Testis (tissue), 3 donors: ENCODE results near the gene DDB1. TPM values are rescaled to one million over a fixed set of nuclear protein-coding genes. Genes with fewer than 3 reads are reported as not detected.
A peak's percentile ranks its signal among the peaks of the same experiment; 100 is the strongest.

Experiments
- DNase-seq: peaks from one replicate; pipeline ENCODE4 v3.0.0-alpha.2; 2019
- H3K27ac ChIP-seq, 2 donors: fragments of 200-600 bp; sonication (generic); one replicate each; pipeline ENCODE4 v1.5.1; 2019
- H3K27me3 ChIP-seq: fragments of 200-600 bp; sonication (generic); one replicate; pipeline ENCODE4 v1.5.1; 2019
- H3K36me3 ChIP-seq: fragments of 200-600 bp; sonication (generic); one replicate; pipeline ENCODE4 v1.5.1; 2017; ENCODE audit warnings: low read depth; ENCODE audit errors: missing control alignments
- H3K4me1 ChIP-seq: fragments of 200-600 bp; sonication (generic); one replicate; pipeline ENCODE4 v1.5.1; 2019
- H3K4me3 ChIP-seq, 2 donors: fragments of 200-600 bp; sonication (generic); one replicate each; pipeline ENCODE4 v1.5.1; 2017 to 2019
- H3K9me3 ChIP-seq: fragments of 200-600 bp; sonication (generic); one replicate; pipeline ENCODE4 v1.5.1; 2017
- CTCF ChIP-seq, 3 experiments: fragments of 450-650 bp in 2 of 3; fragments of 200-600 bp in 1 of 3; sonication (generic) in 1 of 3; IDR thresholded peaks; one replicate each; pipeline ENCODE4 v1.5.1; 2016 to 2019; ENCODE audit warnings: antibody characterized with exemption in 3 of 3, mild to moderate bottlenecking in 2 of 3, moderate library complexity in 1 of 3
- POLR2A ChIP-seq: fragments of 450-650 bp; IDR thresholded peaks from one replicate; pipeline ENCODE4 v1.6.1; 2017; ENCODE audit warnings: antibody characterized with exemption, mild to moderate bottlenecking, moderate library complexity
- WGBS, 2 donors: methylation state at CpG; one replicate each; pipeline ENCODE4 v1.1.5; 2018; 5-methylcytosine and 5-hydroxymethylcytosine counted together
- intact Hi-C: fragments of 100-400 bp; cut with DNase I; formaldehyde crosslinking; loops from one replicate; pipeline ENCODE4 v1.15.1; 2023; ENCODE audit warnings: low total_unique reads
- polyA plus RNA-seq: library from polyadenylated mRNA; stranded (reverse); fragments of 350-450 nt; fragmentation: Illumina TruSeq; extraction: RNeasy Lipid Tissue Mini Kit (QIAGEN cat#74804); gene quantifications from one replicate; pipeline ENCODE4 v1.2.3, GENCODE V29; 2014; ENCODE audit warnings: low read depth, low replicate concordance; ENCODE audit not compliant: insufficient read depth
- total RNA-seq, 2 donors: library from RNA; depleted of rRNA; stranded (reverse); fragments of >200 nt; gene quantifications; one replicate each; pipeline ENCODE4 v1.2.3, GENCODE V29; 2016

DDB1 gene
- total and polyA plus RNA-seq, 3 donors from 2014 or later = 257 to 333 (median 266) TPM

- Histone ChIP-seq H3K4me1 (no peaks in the 10 kb centered on the region), H3K27me3 (no peaks in the 10 kb centered on the region), H3K4me3 (no peak overlapping the region), H3K27ac (no peak overlapping the region), H3K36me3 (no peaks in the 10 kb centered on the region), H3K9me3 (no peaks in the 10 kb centered on the region)
- TF ChIP-seq CTCF (IDR thresholded peaks at IDR 0.05) (no peak), POLR2A (no peak)
- intact Hi-C loops = no loop called here
- peak; percentile 53 for DNase-seq
- WGBS, 2 donors = 75 to 83% methylated on average over 14 of the region's 14 CpGs
These were observed 55.5 kb downstream of the DDB1 start for GRCh38 chr11:61277186-61278000.

DNA sequence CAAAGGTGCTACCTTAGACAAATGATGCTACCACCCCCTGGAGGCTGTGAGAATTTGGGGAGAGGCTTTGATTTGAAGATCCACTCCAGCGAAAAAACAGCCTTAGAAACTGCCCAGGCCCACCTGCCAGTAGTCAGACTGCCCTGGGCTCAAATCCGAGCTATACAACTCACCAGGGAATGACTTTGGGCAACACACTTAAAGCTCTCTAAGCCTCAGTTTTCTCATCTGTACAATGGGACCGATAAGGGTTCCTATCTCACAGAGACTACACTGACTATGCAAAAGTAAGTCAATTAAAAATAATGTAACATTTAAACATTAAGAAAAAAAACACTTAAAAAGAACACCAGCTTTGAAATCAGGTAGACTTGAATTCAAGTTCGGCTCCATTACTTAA, 57.7 kb downstream of the DDB1 start:
- 89 to 98% methylated on average over 4 of the region's 4 CpGs for WGBS, 2 donors
- Histone ChIP-seq H3K27ac (no peak overlapping the region), H3K4me1 (no peaks in the 10 kb centered on the region), H3K4me3 (no peak overlapping the region), H3K9me3 (no peaks in the 10 kb centered on the region), H3K27me3 (no peaks in the 10 kb centered on the region), H3K36me3 (no peaks in the 10 kb centered on the region)
- DNase-seq = no peak
- TF ChIP-seq POLR2A (no peak), CTCF (IDR thresholded peaks at IDR 0.05) (no peak)
- intact Hi-C loops = no loop called here

DNA sequence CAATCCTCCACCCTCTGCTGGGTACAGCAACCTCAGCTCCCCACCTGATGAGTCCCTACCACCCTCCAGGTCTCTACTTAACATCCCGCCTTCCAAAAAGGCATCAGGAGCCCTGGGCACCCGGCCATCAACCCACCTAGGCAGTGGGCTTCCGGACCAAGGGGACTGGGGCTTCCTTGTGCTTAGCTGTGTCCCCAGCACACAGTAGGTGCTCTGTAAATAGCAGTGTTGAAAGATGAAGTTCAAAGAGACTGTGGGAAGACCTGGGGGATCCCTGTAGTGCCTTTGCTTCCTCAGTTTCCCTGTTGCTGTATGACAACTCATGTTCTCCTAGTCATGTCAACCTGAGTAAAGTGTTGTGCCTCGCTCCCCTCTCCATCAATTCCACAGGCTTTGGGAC, 58.8 kb downstream of the DDB1 start:
- Histone ChIP-seq H3K27ac (no peak overlapping the region), H3K4me1 (no peaks in the 10 kb centered on the region), H3K4me3 (no peak overlapping the region), H3K27me3 (no peaks in the 10 kb centered on the region), H3K9me3 (no peaks in the 10 kb centered on the region), H3K36me3 (no peaks in the 10 kb centered on the region)
- WGBS, 2 donors = 92 to 99% methylated on average over 4 of the region's 4 CpGs
- no peak for DNase-seq
- intact Hi-C loops = no loop called here
- no peak for TF ChIP-seq POLR2A
- TF ChIP-seq CTCF (IDR thresholded peaks at IDR 0.05) = no peak

GRCh38 chr11:61273178-61274078, 59.5 kb downstream of the DDB1 start:
- Histone ChIP-seq H3K36me3 (no peaks in the 10 kb centered on the region), H3K27ac (no peak overlapping the region), H3K9me3 (no peaks in the 10 kb centered on the region), H3K4me3 (no peak overlapping the region), H3K27me3 (no peaks in the 10 kb centered on the region), H3K4me1 (no peaks in the 10 kb centered on the region)
- intact Hi-C loops = no loop called here
- TF ChIP-seq CTCF (IDR thresholded peaks at IDR 0.05) (no peak), POLR2A (no peak)
- 72 to 84% methylated on average over 16 of the region's 16 CpGs for WGBS, 2 donors
- DNase-seq = no peak
